Stomach (tissue), 9 donors: Measurements from ENCODE around the gene TUT1. TPM values are rescaled to one million over a fixed set of nuclear protein-coding genes. Genes with fewer than 3 reads are reported as not detected.

Source experiments
- DNase-seq, 2 donors: peaks; one replicate each; pipeline versions ENCODE4 v3.0.0 to v3.0.0-alpha.2; 2013 to 2019
- H3K27ac ChIP-seq, 5 donors: fragments of 200-600 bp in 4 of 5; sonication (generic) in 4 of 5; one replicate each; pipeline ENCODE4 v1.5.1; 2013 to 2019; ENCODE audit warnings: mild to moderate bottlenecking in 1 of 5, moderate library complexity in 1 of 5
- H3K27me3 ChIP-seq, 3 donors: fragments of 200-600 bp; sonication (generic); one replicate each; pipeline ENCODE4 v1.5.1; 2017 to 2019; ENCODE audit warnings: mixed run types in 1 of 3
- H3K36me3 ChIP-seq, 4 donors: fragments of 200-600 bp; sonication (generic); 1 replicate in 3 of 4; 2 replicates in 1 of 4; pipeline ENCODE4 v1.5.1; 2016 to 2019
- H3K4me1 ChIP-seq, 4 donors: fragments of 200-600 bp; sonication (generic); one replicate each; pipeline ENCODE4 v1.5.1; 2016 to 2019
- H3K4me3 ChIP-seq, 4 donors: fragments of 200-600 bp; sonication (generic) in 3 of 4; one replicate each; pipeline ENCODE4 v1.5.1; 2016 to 2019; ENCODE audit warnings: mild to moderate bottlenecking in 1 of 4
- H3K9me3 ChIP-seq, 4 donors: fragments of 200-600 bp; sonication (generic); one replicate each; pipeline ENCODE4 v1.5.1; 2016 to 2019
- EP300 ChIP-seq: sonication (generic); formaldehyde crosslinking; IDR thresholded peaks from one replicate; pipeline ENCODE4 v1.6.1; 2017; ENCODE audit warnings: antibody characterized with exemption
- POLR2A ChIP-seq, 4 donors: fragments of 450-650 bp; IDR thresholded peaks; one replicate each; pipeline ENCODE4 v1.6.1; 2016; ENCODE audit warnings: antibody characterized with exemption in 4 of 4, control low read depth in 2 of 4, mild to moderate bottlenecking in 1 of 4, moderate library complexity in 1 of 4
- POLR2AphosphoS5 ChIP-seq, 3 donors: sonication (generic); formaldehyde crosslinking; IDR thresholded peaks; one replicate each; pipeline ENCODE4 v1.6.1; 2016; ENCODE audit warnings: antibody characterized with exemption in 3 of 3
- WGBS, 5 donors: extraction: QIAGEN DNeasy Blood & Tissue Kit in 3 of 5; methylation state at CpG; one replicate each; pipeline versions ENCODE4 v1.1.5 to v1.1.7; 2013 to 2018; 5-methylcytosine and 5-hydroxymethylcytosine counted together
- intact Hi-C: fragments of 100-400 bp; cut with DNase I; formaldehyde crosslinking; loops from one replicate; pipeline ENCODE4 v1.15.1; 2023; ENCODE audit warnings: low total_unique reads
- polyA plus RNA-seq, 3 donors: library from polyadenylated mRNA; stranded (reverse); fragments of 200-250 nt; gene quantifications; one replicate each; pipeline ENCODE4 v1.2.3, GENCODE V29; 2013
- total RNA-seq, 5 donors: library from RNA; depleted of rRNA; stranded (reverse); fragments of >200 nt; gene quantifications; one replicate each; pipeline versions ENCODE4 v1.1.0 to v1.2.3, GENCODE V29; 2014 to 2016
- TF ChIP-seq, protein P1 (sequence below), 7 experiments: fragments of 450-650 bp in 4 of 7; fragments of 200-600 bp in 3 of 7; sonication (generic) in 3 of 7; IDR thresholded peaks; one replicate each; pipeline ENCODE4 v1.5.1; 2016 to 2019; ENCODE audit warnings: antibody characterized with exemption in 7 of 7, control low read depth in 2 of 7, mild to moderate bottlenecking in 1 of 7
- donor health status: healthy with polysubstance abuse.
- donor health status: Bipolar disorder and iron deficiency.
- donor health status: healthy.

TUT1 gene
- total and polyA plus RNA-seq, 8 donors, result 6.1 to 36.2 (median 14.8) TPM

- peak; percentile 89 to 97 for DNase-seq
- intact Hi-C loops, result no loop called here
- Histone ChIP-seq H3K36me3 (no peaks in the 10 kb centered on the region), H3K27ac (peak overlapping the region; percentile 93 to 99 (median 96)), H3K4me3 (peak overlapping the region; percentile 83 to 95 (median 88)), H3K27me3 (no peaks in the 10 kb centered on the region), H3K9me3 (no peaks in the 10 kb centered on the region), H3K4me1 (peaks cover 65 to 81% (median 78%) of the 10 kb centered on the region in 4 donors)
- TF ChIP-seq EP300 (no peak), POLR2AphosphoS5 (IDR thresholded peaks at IDR 0.05) (peak; percentile 24 to 77 (median 47)), POLR2A (IDR thresholded peaks at IDR 0.05) (peak in 1 of 4 donors; percentile 42)
- 0 to 1% (median 0%) methylated on average over 53 to 59 of the region's 59 CpGs for WGBS, 5 donors
These were observed 45.7 kb downstream of the TUT1 start for GRCh38 chr11:62545437-62546243.

- intact Hi-C loops, result loop anchor here (5.0 kb wide), 1 partner anchor 123 kb away; no protein-coding TSS in a partner anchor
These were observed 46.5 kb downstream of the TUT1 start for GRCh38 chr11:62544581-62545436.

GRCh38 chr11:62543680-62544444 lies 47.5 kb downstream of the TUT1 start:
- Histone ChIP-seq H3K27ac (peak overlapping the region; percentile 93 to 99 (median 96)), H3K27me3 (no peaks in the 10 kb centered on the region), H3K4me1 (peaks cover 69 to 82% (median 80%) of the 10 kb centered on the region in 4 donors), H3K36me3 (no peaks in the 10 kb centered on the region), H3K9me3 (no peaks in the 10 kb centered on the region), H3K4me3 (peak overlapping the region; percentile 83 to 95 (median 88))
- TF ChIP-seq POLR2AphosphoS5 (IDR thresholded peaks at IDR 0.05) (no peak), POLR2A (IDR thresholded peaks at IDR 0.05) (no peak), EP300 (no peak)
- DNase-seq, result peak in 1 of 2 donors; percentile 43
- 17 to 44% (median 36%) methylated on average over 15 to 22 of the region's 22 CpGs for WGBS, 5 donors
- intact Hi-C loops, result loop anchor here (5.0 kb wide), 1 partner anchor 122 kb away; no protein-coding TSS in a partner anchor

More at GRCh38 chr11:62544581-62545436, 46.5 kb downstream of the TUT1 start:
- DNase-seq, result peak in 1 of 2 donors; percentile 78
- peak overlapping the region; percentile 93 to 99 (median 96) for H3K27ac ChIP-seq
- no peaks in the 10 kb centered on the region for H3K9me3 ChIP-seq
- WGBS, 5 donors, result 3 to 8% (median 4%) methylated on average over 25 to 32 of the region's 32 CpGs
- H3K4me1 ChIP-seq, result peaks cover 68 to 82% (median 80%) of the 10 kb centered on the region in 4 donors
- TF ChIP-seq EP300, result no peak
- TF ChIP-seq, protein P1, sequence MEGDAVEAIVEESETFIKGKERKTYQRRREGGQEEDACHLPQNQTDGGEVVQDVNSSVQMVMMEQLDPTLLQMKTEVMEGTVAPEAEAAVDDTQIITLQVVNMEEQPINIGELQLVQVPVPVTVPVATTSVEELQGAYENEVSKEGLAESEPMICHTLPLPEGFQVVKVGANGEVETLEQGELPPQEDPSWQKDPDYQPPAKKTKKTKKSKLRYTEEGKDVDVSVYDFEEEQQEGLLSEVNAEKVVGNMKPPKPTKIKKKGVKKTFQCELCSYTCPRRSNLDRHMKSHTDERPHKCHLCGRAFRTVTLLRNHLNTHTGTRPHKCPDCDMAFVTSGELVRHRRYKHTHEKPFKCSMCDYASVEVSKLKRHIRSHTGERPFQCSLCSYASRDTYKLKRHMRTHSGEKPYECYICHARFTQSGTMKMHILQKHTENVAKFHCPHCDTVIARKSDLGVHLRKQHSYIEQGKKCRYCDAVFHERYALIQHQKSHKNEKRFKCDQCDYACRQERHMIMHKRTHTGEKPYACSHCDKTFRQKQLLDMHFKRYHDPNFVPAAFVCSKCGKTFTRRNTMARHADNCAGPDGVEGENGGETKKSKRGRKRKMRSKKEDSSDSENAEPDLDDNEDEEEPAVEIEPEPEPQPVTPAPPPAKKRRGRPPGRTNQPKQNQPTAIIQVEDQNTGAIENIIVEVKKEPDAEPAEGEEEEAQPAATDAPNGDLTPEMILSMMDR (IDR thresholded peaks at IDR 0.05), result no peak
- no peak for TF ChIP-seq POLR2A (IDR thresholded peaks at IDR 0.05)
- TF ChIP-seq POLR2AphosphoS5 (IDR thresholded peaks at IDR 0.05), result no peak
- no peaks in the 10 kb centered on the region for H3K36me3 ChIP-seq
- peak overlapping the region; percentile 83 to 95 (median 88) for H3K4me3 ChIP-seq
- H3K27me3 ChIP-seq, result no peaks in the 10 kb centered on the region

DNA sequence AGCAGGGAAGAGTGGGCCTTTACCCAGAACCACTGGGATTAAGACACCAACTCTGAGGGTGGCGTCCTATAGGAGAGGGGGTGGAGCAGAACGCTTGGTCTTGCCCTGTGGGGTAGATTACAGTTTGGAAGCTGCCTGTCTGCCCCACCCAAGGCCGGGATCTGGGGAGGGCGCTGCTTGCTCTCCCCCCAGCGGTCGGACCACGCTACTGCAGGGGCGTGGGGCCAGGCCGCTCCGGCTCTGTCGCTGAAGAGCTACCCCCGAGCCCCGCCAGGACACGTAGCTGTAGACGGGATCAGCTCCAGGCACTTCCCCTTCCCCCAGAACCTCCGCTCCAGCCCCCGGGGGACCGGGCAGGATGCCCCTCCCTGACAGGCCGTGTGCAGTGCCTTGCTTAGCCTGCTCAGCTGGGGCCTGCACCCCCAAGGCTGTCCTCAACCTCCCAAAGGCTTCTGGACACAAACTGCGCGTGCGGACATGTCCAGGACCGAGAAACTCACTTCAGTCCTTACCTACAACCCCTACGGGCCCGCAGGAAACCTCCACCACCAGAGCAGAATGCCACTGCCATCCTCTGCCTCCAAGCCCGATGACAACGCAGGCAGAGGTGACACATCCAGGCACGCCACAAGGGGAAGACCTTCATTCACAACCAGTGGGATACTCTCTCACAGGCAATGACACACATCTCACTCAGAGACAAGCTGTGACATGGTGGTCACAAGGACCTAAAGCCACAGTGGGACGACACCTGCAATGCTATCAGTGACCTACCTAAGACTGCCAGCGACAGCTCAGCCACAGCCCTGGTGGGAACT lies 48.4 kb downstream of the TUT1 start:
- Histone ChIP-seq H3K4me3 (peak overlapping the region; percentile 83 to 95 (median 88)), H3K4me1 (peaks cover 69 to 82% (median 80%) of the 10 kb centered on the region in 4 donors), H3K9me3 (no peaks in the 10 kb centered on the region), H3K27me3 (no peaks in the 10 kb centered on the region), H3K27ac (peak overlapping the region; percentile 93 to 99 (median 96)), H3K36me3 (no peaks in the 10 kb centered on the region)
- peak in 2 of 3 donors; percentile 16 to 45 for TF ChIP-seq POLR2AphosphoS5 (IDR thresholded peaks at IDR 0.05)
- no peak for TF ChIP-seq POLR2A (IDR thresholded peaks at IDR 0.05)
- TF ChIP-seq, protein P1 (IDR thresholded peaks at IDR 0.05), result peak in 6 of 7 experiments; percentile 94 to 100 (median 98)
- 5 to 13% (median 12%) methylated on average over 13 to 30 of the region's 30 CpGs for WGBS, 5 donors
- DNase-seq, result peak; percentile 80 to 93
- intact Hi-C loops, result loop anchor here (5.0 kb wide), 1 partner anchor 121 kb away; no protein-coding TSS in a partner anchor
